Natural killer cell treated with Interleukin-12 subunit alpha and Interleukin-12 subunit beta and Interleukin-15 and Interleukin-18, amount 100 ng/mL, for 72 hours (primary cell): Measurements from ENCODE around the gene SHH. TPM values are rescaled to one million over a fixed set of nuclear protein-coding genes. Genes with fewer than 3 reads are reported as not detected.

Experiments
- total RNA-seq, 2 donors: library from RNA; stranded (reverse); gene quantifications; one replicate each; pipeline ENCODE4 v1.2.3, GENCODE V29; 2022

The SHH gene
- total RNA-seq, 2 donors from 2014 or later = not detected

Other genes starting within 250 kb of the SHH start
- 100 to 1,000 TPM in 1 of 2 donors, 10 to 100 TPM in 1; 82.3 to 128 TPM for gene RBM33, start 167.8 kb downstream of the SHH start, total RNA-seq